Trophoblast cell (in vitro differentiated cells and primary cell): ENCODE data around the gene NSUN7.

ENCODE experiments used
- DNase-seq, 2 donors: peaks; one replicate each; pipeline ENCODE4 v3.0.0-alpha.2; 2016
- H2AFZ ChIP-seq: 2 replicates; pipeline ENCODE4 v1.6.1; 2013; ENCODE audit warnings: low read length, moderate library complexity, mild to moderate bottlenecking; ENCODE audit not compliant: insufficient read depth, poor library complexity
- H2AK5ac ChIP-seq: 2 replicates; pipeline ENCODE4 v1.6.1; 2013; ENCODE audit warnings: mild to moderate bottlenecking, low read length
- H2BK120ac ChIP-seq: 2 replicates; pipeline ENCODE4 v1.6.1; 2013; ENCODE audit warnings: low read length, mild to moderate bottlenecking, moderate library complexity; ENCODE audit not compliant: insufficient read depth, poor library complexity
- H2BK12ac ChIP-seq: 2 replicates; pipeline ENCODE4 v1.6.1; 2013; ENCODE audit warnings: mild to moderate bottlenecking, low read length, moderate library complexity
- H2BK5ac ChIP-seq: 2 replicates; pipeline ENCODE4 v1.6.1; 2013; ENCODE audit warnings: low read length, low read depth, moderate library complexity, mild to moderate bottlenecking; ENCODE audit not compliant: poor library complexity
- H3K14ac ChIP-seq: 2 replicates; pipeline ENCODE4 v1.6.1; 2013; ENCODE audit warnings: mild to moderate bottlenecking, low read length
- H3K18ac ChIP-seq: 2 replicates; pipeline ENCODE4 v1.6.1; 2013; ENCODE audit warnings: mild to moderate bottlenecking, low read length
- H3K23ac ChIP-seq: 2 replicates; pipeline ENCODE4 v1.6.1; 2013; ENCODE audit warnings: low read length
- H3K27ac ChIP-seq: 2 replicates; pipeline ENCODE4 v1.5.1; 2013; ENCODE audit warnings: low read depth, mild to moderate bottlenecking, inconsistent platforms, low read length, moderate library complexity
- H3K27me3 ChIP-seq: 2 replicates; pipeline ENCODE4 v1.6.1; 2013; ENCODE audit warnings: inconsistent platforms, mild to moderate bottlenecking, low read length, moderate library complexity; ENCODE audit not compliant: insufficient read depth
- H3K36me3 ChIP-seq, 2 experiments: 1 replicate in 1 of 2; 2 replicates in 1 of 2; pipeline ENCODE4 v1.6.1; 2013; ENCODE audit warnings: low read length in 2 of 2, mild to moderate bottlenecking in 2 of 2, moderate library complexity in 1 of 2; ENCODE audit not compliant: insufficient read depth in 2 of 2, control insufficient read depth in 1 of 2
- H3K4ac ChIP-seq: 2 replicates; pipeline ENCODE4 v1.6.1; 2013; ENCODE audit warnings: low read depth, mild to moderate bottlenecking, low read length, moderate library complexity
- H3K4me1 ChIP-seq, 2 experiments: 1 replicate in 1 of 2; 2 replicates in 1 of 2; pipeline ENCODE4 v1.6.1; 2013; ENCODE audit warnings: low read length in 2 of 2, mild to moderate bottlenecking in 2 of 2, moderate library complexity in 1 of 2; ENCODE audit not compliant: insufficient read depth in 2 of 2, control insufficient read depth in 1 of 2
- H3K4me2 ChIP-seq: 2 replicates; pipeline ENCODE4 v1.6.1; 2013; ENCODE audit warnings: inconsistent platforms, mild to moderate bottlenecking, low read length, moderate library complexity
- H3K4me3 ChIP-seq: 2 replicates; pipeline ENCODE4 v1.5.1; 2013; ENCODE audit warnings: mild to moderate bottlenecking, low read depth, low read length, inconsistent platforms
- H3K79me1 ChIP-seq: one replicate; pipeline ENCODE4 v1.6.1; 2013; ENCODE audit warnings: low read length
- H3K79me2 ChIP-seq: 2 replicates; pipeline ENCODE4 v1.6.1; 2013; ENCODE audit warnings: low read length, mild to moderate bottlenecking; ENCODE audit not compliant: control insufficient read depth, insufficient read depth, poor library complexity
- H3K9ac ChIP-seq: 2 replicates; pipeline ENCODE4 v1.6.1; 2013; ENCODE audit warnings: mild to moderate bottlenecking, low read length
- H3K9me3 ChIP-seq: 2 replicates; pipeline ENCODE4 v1.6.1; 2013; ENCODE audit warnings: low read depth, mild to moderate bottlenecking, control low read depth, inconsistent platforms, low read length; ENCODE audit not compliant: insufficient read depth
- H4K12ac ChIP-seq: 2 replicates; pipeline ENCODE4 v1.6.1; 2013; ENCODE audit warnings: low read depth, mild to moderate bottlenecking, low read length, moderate library complexity
- H4K8ac ChIP-seq: 2 replicates; pipeline ENCODE4 v1.6.1; 2013; ENCODE audit warnings: low read depth, mild to moderate bottlenecking, low read length, moderate library complexity
- H4K91ac ChIP-seq: one replicate; pipeline ENCODE4 v1.6.1; 2013; ENCODE audit warnings: low read depth, mild to moderate bottlenecking, low read length, moderate library complexity
- WGBS: extraction: QIAGEN DNeasy Blood & Tissue Kit; methylation state at CpG from one replicate; pipeline ENCODE4 v1.1.7; 2013; ENCODE audit warnings: missing lambda C conversion rate; ENCODE audit not compliant: insufficient read length, insufficient coverage; ENCODE audit errors: extremely low coverage; 5-methylcytosine and 5-hydroxymethylcytosine counted together

The NSUN7 gene

DNA sequence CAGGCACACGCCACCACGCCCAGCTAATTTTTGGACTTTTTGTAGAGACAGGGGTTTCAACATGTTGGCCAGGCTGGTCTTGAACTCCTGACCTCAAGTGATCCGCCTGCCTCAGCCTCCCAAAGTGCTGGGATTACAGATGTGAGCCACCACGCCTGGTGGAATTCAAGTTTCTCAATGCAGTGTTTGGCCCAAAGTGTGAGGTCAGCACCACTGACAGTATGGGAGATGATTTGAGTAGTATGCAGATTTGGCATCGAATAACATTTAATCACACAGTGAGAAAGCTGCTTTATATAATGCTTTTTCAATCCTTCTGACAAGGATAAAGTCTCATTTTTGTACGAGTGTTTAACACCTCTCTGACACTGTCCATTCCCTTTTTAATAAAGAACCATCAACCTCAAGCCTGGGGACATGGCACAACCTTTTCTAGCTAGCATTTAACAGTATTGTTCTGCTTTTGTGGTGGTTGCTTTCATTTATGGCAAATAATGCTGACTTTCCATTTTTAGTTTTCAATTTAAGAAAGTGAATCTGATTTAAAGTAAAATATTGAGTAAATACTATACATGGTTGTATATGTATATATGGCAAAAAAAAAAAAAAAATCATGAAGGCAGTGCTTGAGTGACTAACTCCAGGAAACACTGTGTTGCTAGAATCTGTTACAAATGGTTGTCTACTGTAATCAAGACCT lies 4.3 kb upstream of the NSUN7 start:
- Histone ChIP-seq H3K23ac (no peak overlapping the region), H4K8ac (no peak overlapping the region)

DNA sequence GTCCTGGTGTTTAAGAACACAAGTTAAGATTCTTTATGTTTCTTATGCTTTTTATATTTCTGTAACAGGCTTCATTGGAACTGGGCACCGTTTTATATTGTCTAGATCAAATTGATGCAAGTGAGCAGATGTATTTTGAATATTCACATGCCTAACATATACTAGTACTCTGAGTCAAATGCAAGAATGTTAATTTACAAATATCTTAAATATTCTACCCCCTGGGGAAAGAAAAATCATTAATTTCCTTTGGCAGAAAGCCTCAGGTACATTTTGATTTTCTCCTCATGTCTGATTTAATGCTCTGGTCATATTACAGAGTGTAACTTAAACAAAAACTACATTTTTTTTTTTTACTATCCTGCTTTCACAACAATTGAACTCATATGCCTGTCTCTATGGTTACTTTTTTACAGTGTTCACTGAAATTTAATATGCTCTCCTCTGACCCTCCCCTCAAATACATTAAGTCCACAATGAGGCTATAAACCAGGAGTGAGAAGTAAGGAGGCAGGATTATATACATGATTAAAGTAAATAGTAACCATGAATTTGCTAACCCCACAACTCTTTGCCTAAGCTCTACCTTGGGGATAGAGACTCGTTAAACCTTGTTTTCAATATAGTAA lies 2.4 kb upstream of the NSUN7 start:
- no peak overlapping the region for H3K27ac ChIP-seq
- DNase-seq, result peak in 1 of 2 donors; percentile 9
- H3K79me1 ChIP-seq, result peaks cover 11% of the 10 kb centered on the region
- peaks cover 0 to 6% of the 10 kb centered on the region in 2 experiments for H3K4me1 ChIP-seq
- H3K18ac ChIP-seq, result no peak overlapping the region
- H2BK12ac ChIP-seq, result no peak overlapping the region
- H3K14ac ChIP-seq, result no peak overlapping the region
- no peak overlapping the region for H3K23ac ChIP-seq
- H4K12ac ChIP-seq, result no peak overlapping the region
- H3K36me3 ChIP-seq, result no peaks in the 10 kb centered on the region
- H3K4me2 ChIP-seq, result no peak overlapping the region
- no peak overlapping the region for H3K4ac ChIP-seq
- H3K9ac ChIP-seq, result no peak overlapping the region
- no peaks in the 10 kb centered on the region for H3K9me3 ChIP-seq
- H2AFZ ChIP-seq, result no peak overlapping the region
- no peak overlapping the region for H2AK5ac ChIP-seq
- H2BK5ac ChIP-seq, result no peak overlapping the region
- no peak overlapping the region for H4K8ac ChIP-seq
- peaks cover 6% of the 10 kb centered on the region for H3K79me2 ChIP-seq
- H3K4me3 ChIP-seq, result no peak overlapping the region
- WGBS, result no CpG with 5 or more reads among the region's 2 CpGs
- H3K27me3 ChIP-seq, result no peaks in the 10 kb centered on the region
- H4K91ac ChIP-seq, result no peak overlapping the region
- no peak overlapping the region for H2BK120ac ChIP-seq

More for the DNA sequence above, 4.3 kb upstream of the NSUN7 start:
- no peak overlapping the region for H2BK5ac ChIP-seq
- WGBS, result no CpG with 5 or more reads among the region's 6 CpGs
- no peak overlapping the region for H2AFZ ChIP-seq
- no peak overlapping the region for H4K12ac ChIP-seq
- H3K4ac ChIP-seq, result no peak overlapping the region
- H4K91ac ChIP-seq, result no peak overlapping the region
- no peaks in the 10 kb centered on the region for H3K9me3 ChIP-seq
- no peak overlapping the region for H3K14ac ChIP-seq
- no peak overlapping the region for H3K4me3 ChIP-seq
- H2BK12ac ChIP-seq, result no peak overlapping the region
- no peak overlapping the region for H2BK120ac ChIP-seq
- H3K36me3 ChIP-seq, result no peaks in the 10 kb centered on the region
- no peak overlapping the region for H2AK5ac ChIP-seq
- no peak overlapping the region for H3K4me2 ChIP-seq
- no peak overlapping the region for H3K9ac ChIP-seq
- no peaks in the 10 kb centered on the region for H3K4me1 ChIP-seq
- H3K27me3 ChIP-seq, result no peaks in the 10 kb centered on the region
- no peak for DNase-seq
- no peak overlapping the region for H3K18ac ChIP-seq
- peaks cover 7% of the 10 kb centered on the region for H3K79me1 ChIP-seq
- H3K27ac ChIP-seq, result no peak overlapping the region
- H3K79me2 ChIP-seq, result peaks cover 5% of the 10 kb centered on the region

DNA sequence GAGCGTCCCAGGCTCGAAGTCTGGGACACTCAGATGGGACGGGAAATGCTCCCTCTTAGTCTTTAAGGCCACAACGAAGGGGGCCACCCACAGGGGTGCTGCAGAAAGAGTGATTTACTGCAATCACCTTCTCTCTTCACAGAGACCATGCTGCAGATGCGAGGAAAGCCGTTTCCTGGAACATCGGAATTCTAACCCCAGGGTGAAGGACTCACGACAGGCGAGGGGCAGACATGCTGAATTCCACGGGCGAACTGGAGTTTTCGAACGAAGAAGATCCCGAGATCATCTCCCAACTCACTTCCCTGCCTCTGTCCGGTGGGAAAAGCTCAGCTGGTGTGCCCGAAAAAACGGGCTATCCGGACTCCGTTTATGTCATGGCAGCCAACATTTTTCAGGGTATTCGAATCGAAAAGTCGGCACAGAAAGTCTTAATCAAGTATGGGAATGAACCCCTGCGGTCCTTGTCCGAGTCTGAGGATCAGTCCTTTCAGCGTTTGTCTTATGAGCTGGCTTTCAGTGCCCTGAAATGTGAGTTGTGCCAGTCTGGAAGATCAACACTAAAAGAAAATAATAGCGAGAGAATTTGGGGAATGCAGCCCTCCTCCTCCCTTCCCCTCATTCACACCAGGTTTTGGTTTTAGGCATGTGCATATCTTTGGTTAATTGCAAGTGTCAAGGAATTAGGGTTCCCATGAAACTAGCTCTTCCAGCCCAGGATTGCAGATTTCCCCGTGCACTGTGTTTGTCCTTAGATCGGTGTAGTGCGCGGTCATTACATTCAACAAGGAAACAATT lies 905 bp downstream of the NSUN7 start:
- H3K14ac ChIP-seq, result peak overlapping the region; percentile 99
- peak overlapping the region; percentile 94 for H2BK120ac ChIP-seq
- peaks cover 11% of the 10 kb centered on the region for H3K79me1 ChIP-seq
- peaks cover 0 to 6% of the 10 kb centered on the region in 2 experiments for H3K4me1 ChIP-seq
- DNase-seq, result peak in 1 of 2 donors; percentile 47
- H4K91ac ChIP-seq, result peak overlapping the region; percentile 86
- peak overlapping the region; percentile 97 for H4K8ac ChIP-seq
- H3K27ac ChIP-seq, result peak overlapping the region; percentile 78
- peak overlapping the region; percentile 77 for H3K18ac ChIP-seq
- H2AK5ac ChIP-seq, result no peak overlapping the region
- no peak overlapping the region for H2BK12ac ChIP-seq
- H3K27me3 ChIP-seq, result no peaks in the 10 kb centered on the region
- H3K79me2 ChIP-seq, result peaks cover 6% of the 10 kb centered on the region
- H3K4ac ChIP-seq, result peak overlapping the region; percentile 78
- peaks cover 0 to 2% of the 10 kb centered on the region in 2 experiments for H3K36me3 ChIP-seq
- peak overlapping the region; percentile 85 for H3K4me3 ChIP-seq
- peak overlapping the region; percentile 38 for H2BK5ac ChIP-seq
- H3K9me3 ChIP-seq, result no peaks in the 10 kb centered on the region
- H3K9ac ChIP-seq, result peak overlapping the region; percentile 87
- peak overlapping the region; percentile 90 for H2AFZ ChIP-seq
- no CpG with 5 or more reads among the region's 30 CpGs for WGBS
- H3K4me2 ChIP-seq, result peak overlapping the region; percentile 87
- no peak overlapping the region for H3K23ac ChIP-seq
- H4K12ac ChIP-seq, result peak overlapping the region; percentile 92

DNA sequence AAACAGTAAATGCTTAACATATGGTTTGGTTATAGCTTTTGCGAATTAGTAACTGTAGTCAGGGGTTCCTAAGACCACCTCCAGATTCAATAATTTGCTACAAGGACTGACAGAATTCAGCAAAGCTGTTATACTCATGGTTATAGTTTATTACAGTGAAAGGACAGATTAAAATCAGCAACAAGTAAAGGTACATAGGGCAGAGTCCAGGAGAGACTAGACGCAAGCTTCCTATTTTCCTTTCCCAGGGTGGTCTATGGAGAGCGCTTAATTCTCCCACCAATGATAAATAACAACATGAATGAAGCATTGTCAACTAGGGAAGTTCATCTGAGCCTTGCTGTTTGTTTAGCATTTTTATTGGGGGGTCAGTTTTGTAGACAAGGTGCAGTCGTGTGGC lies 5.9 kb downstream of the NSUN7 start:
- peaks cover 2% of the 10 kb centered on the region for H3K79me1 ChIP-seq

More for the DNA sequence above, 5.9 kb downstream of the NSUN7 start:
- no peak overlapping the region for H3K4me3 ChIP-seq
- no peak overlapping the region for H2AK5ac ChIP-seq
- no peak overlapping the region for H4K91ac ChIP-seq
- peaks cover 0 to 5% of the 10 kb centered on the region in 2 experiments for H3K4me1 ChIP-seq
- no peak overlapping the region for H2BK12ac ChIP-seq
- H3K4ac ChIP-seq, result no peak overlapping the region
- H3K9me3 ChIP-seq, result no peaks in the 10 kb centered on the region
- H3K23ac ChIP-seq, result no peak overlapping the region
- no peak overlapping the region for H3K27ac ChIP-seq
- H3K4me2 ChIP-seq, result no peak overlapping the region
- H3K36me3 ChIP-seq, result peaks cover 0 to 2% of the 10 kb centered on the region in 2 experiments
- H3K14ac ChIP-seq, result no peak overlapping the region
- H3K79me2 ChIP-seq, result no peaks in the 10 kb centered on the region
- no peak overlapping the region for H3K9ac ChIP-seq
- no peak overlapping the region for H4K8ac ChIP-seq
- no peak overlapping the region for H4K12ac ChIP-seq
- WGBS, result no CpG with 5 or more reads among the region's 4 CpGs
- H2BK120ac ChIP-seq, result no peak overlapping the region
- no peak overlapping the region for H2AFZ ChIP-seq
- DNase-seq, result no peak
- H3K18ac ChIP-seq, result no peak overlapping the region
- no peaks in the 10 kb centered on the region for H3K27me3 ChIP-seq
- no peak overlapping the region for H2BK5ac ChIP-seq
